Effector memory CD8-positive, alpha-beta T cell (primary cell): Measurements from ENCODE around the gene XXYLT1.
"Not testable (repeated sequence)": the region's sequence is repeated elsewhere in the genome, so short reads cannot be mapped to it uniquely, and the experiment has no call there.

ENCODE experiments used
- ATAC-seq: fragments of 150-1000 bp; cut with Tn5 transposase; replicated peaks from 2 replicates; pipeline ENCODE4 v1.10.0; 2021; ENCODE audit warnings: mild to moderate bottlenecking, moderate library complexity
- DNase-seq, 3 experiments: peaks; one replicate each; pipeline ENCODE4 v3.0.0; 2021
- H3K27ac Mint-ChIP-seq, 2 donors: one replicate each; pipeline ENCODE4 v1.8.0; 2022; ENCODE audit warnings: mild to moderate bottlenecking in 2 of 2, mixed read lengths in 2 of 2, moderate library complexity in 2 of 2
- H3K27me3 Mint-ChIP-seq, 2 donors: one replicate each; pipeline ENCODE4 v1.8.0; 2022; ENCODE audit warnings: mixed read lengths in 2 of 2
- H3K36me3 Mint-ChIP-seq: one replicate; pipeline ENCODE4 v1.8.0; 2022; ENCODE audit warnings: mild to moderate bottlenecking, moderate library complexity, mixed read lengths; ENCODE audit not compliant: insufficient read depth
- H3K4me1 Mint-ChIP-seq, 2 donors: one replicate each; pipeline ENCODE4 v1.8.0; 2022; ENCODE audit warnings: low read depth in 2 of 2, mixed read lengths in 2 of 2
- H3K4me3 Mint-ChIP-seq, 2 donors: one replicate each; pipeline ENCODE4 v1.8.0; 2022; ENCODE audit warnings: mild to moderate bottlenecking in 2 of 2, mixed read lengths in 2 of 2, moderate library complexity in 2 of 2
- H3K9me3 Mint-ChIP-seq, 2 donors: one replicate each; pipeline ENCODE4 v1.8.0; 2022; ENCODE audit warnings: mixed read lengths in 2 of 2
- total RNA-seq, 9 experiments: gene quantifications; one replicate each; lab custom pipeline; 2026; lab: John Stamatoyannopoulos, UW

The XXYLT1 gene
- total RNA-seq: 6.0 to 17.1 (median 13.5) reads per million in 9 experiments

GRCh38 chr3:195270817-195271409 lies at the start of gene XXYLT1:
XXYLT1 (minus strand) TSS chr3:195271159; CDS start chr3:195271058, 101 bp downstream.
- no peaks in the 10 kb centered on the region for H3K27me3 Mint-ChIP-seq
- peaks cover 17 to 24% of the 10 kb centered on the region in 2 donors for H3K4me1 Mint-ChIP-seq
- H3K9me3 Mint-ChIP-seq: no peaks in the 10 kb centered on the region
- ATAC-seq (peak; percentile 84), DNase-seq (peak; percentile 86 to 88 (median 88))
- H3K27ac Mint-ChIP-seq: peak within 1 kb of the TSS; percentile 17 to 88
- H3K4me3 Mint-ChIP-seq: peak within 1 kb of the TSS; percentile 82 to 84
- peaks cover 15% of the 10 kb centered on the region for H3K36me3 Mint-ChIP-seq

GRCh38 chr3:195319060-195319459 lies 48.1 kb upstream of the XXYLT1 start:
- no peak overlapping the region for H3K4me3 Mint-ChIP-seq
- no peak overlapping the region for H3K27ac Mint-ChIP-seq
- H3K36me3 Mint-ChIP-seq: peaks cover 22% of the 10 kb centered on the region
- no peaks in the 10 kb centered on the region for H3K9me3 Mint-ChIP-seq
- DNase-seq (no peak), ATAC-seq (no peak)
- H3K4me1 Mint-ChIP-seq: peaks cover 5% of the 10 kb centered on the region in 2 donors
- no peaks in the 10 kb centered on the region for H3K27me3 Mint-ChIP-seq

GRCh38 chr3:195312714-195313113 lies 41.8 kb upstream of the XXYLT1 start:
- Mint-ChIP-seq H3K4me3 (no peak overlapping the region), H3K4me1 (no peaks in the 10 kb centered on the region), H3K27me3 (no peaks in the 10 kb centered on the region), H3K36me3 (peaks cover 3% of the 10 kb centered on the region), H3K9me3 (no peaks in the 10 kb centered on the region), H3K27ac (no peak overlapping the region)
- DNase-seq: no peak
- ATAC-seq: no peak

GRCh38 chr3:195307711-195308110 lies 36.8 kb upstream of the XXYLT1 start:
- no peaks in the 10 kb centered on the region for H3K27me3 Mint-ChIP-seq
- no peak for ATAC-seq
- H3K4me3 Mint-ChIP-seq: no peak overlapping the region
- no peak overlapping the region for H3K27ac Mint-ChIP-seq
- peaks cover 22% of the 10 kb centered on the region for H3K36me3 Mint-ChIP-seq
- peaks cover 0 to 7% of the 10 kb centered on the region in 2 donors for H3K4me1 Mint-ChIP-seq
- no peaks in the 10 kb centered on the region for H3K9me3 Mint-ChIP-seq
- DNase-seq: no peak

GRCh38 chr3:195306369-195306768 lies 35.4 kb upstream of the XXYLT1 start:
- no peak overlapping the region for H3K4me3 Mint-ChIP-seq
- no peaks in the 10 kb centered on the region for H3K27me3 Mint-ChIP-seq
- H3K36me3 Mint-ChIP-seq: peaks cover 35% of the 10 kb centered on the region
- DNase-seq (no peak), ATAC-seq (no peak)
- no peak overlapping the region for H3K27ac Mint-ChIP-seq
- no peaks in the 10 kb centered on the region for H3K9me3 Mint-ChIP-seq
- H3K4me1 Mint-ChIP-seq: peaks cover 0 to 10% of the 10 kb centered on the region in 2 donors

GRCh38 chr3:195302431-195302830 lies 31.5 kb upstream of the XXYLT1 start:
- no peak for DNase-seq
- Mint-ChIP-seq H3K27ac (peak overlapping the region; percentile 36 to 79), H3K9me3 (no peaks in the 10 kb centered on the region), H3K4me3 (no peak overlapping the region), H3K4me1 (peaks cover 0 to 10% of the 10 kb centered on the region in 2 donors), H3K27me3 (no peaks in the 10 kb centered on the region), H3K36me3 (peaks cover 59% of the 10 kb centered on the region)
- ATAC-seq: no peak

- H3K4me1 Mint-ChIP-seq: peaks cover 0 to 1% of the 10 kb centered on the region in 2 donors
- H3K27me3 Mint-ChIP-seq: no peaks in the 10 kb centered on the region
- ATAC-seq (no peak), DNase-seq (no peak)
- H3K4me3 Mint-ChIP-seq: no peak overlapping the region
- peak overlapping the region; percentile 9 to 56 for H3K27ac Mint-ChIP-seq
- peaks cover 70% of the 10 kb centered on the region for H3K36me3 Mint-ChIP-seq
- no peaks in the 10 kb centered on the region for H3K9me3 Mint-ChIP-seq
These were observed 26.5 kb upstream of the XXYLT1 start for GRCh38 chr3:195297446-195297845.

- Mint-ChIP-seq H3K4me1 (no peaks in the 10 kb centered on the region), H3K27me3 (no peaks in the 10 kb centered on the region), H3K9me3 (no peaks in the 10 kb centered on the region), H3K4me3 (no peak overlapping the region), H3K27ac (no peak overlapping the region), H3K36me3 (peaks cover 70% of the 10 kb centered on the region)
- no peak for DNase-seq
- ATAC-seq: no peak
These were observed 25.7 kb upstream of the XXYLT1 start for GRCh38 chr3:195296662-195297061.

- no peaks in the 10 kb centered on the region for H3K4me1 Mint-ChIP-seq
- H3K27me3 Mint-ChIP-seq: no peaks in the 10 kb centered on the region
- DNase-seq (no peak), ATAC-seq (no peak)
- H3K27ac Mint-ChIP-seq: no peak overlapping the region
- H3K4me3 Mint-ChIP-seq: no peak overlapping the region
- H3K9me3 Mint-ChIP-seq: no peaks in the 10 kb centered on the region
- H3K36me3 Mint-ChIP-seq: peaks cover 86% of the 10 kb centered on the region
These were observed 20.2 kb upstream of the XXYLT1 start for GRCh38 chr3:195291121-195291520.

- H3K4me3 Mint-ChIP-seq, H3K27ac Mint-ChIP-seq, H3K27me3 Mint-ChIP-seq, DNase-seq, H3K9me3 Mint-ChIP-seq, ATAC-seq, H3K4me1 Mint-ChIP-seq: not testable (repeated sequence)
- H3K36me3 Mint-ChIP-seq: peaks cover 81% of the 10 kb centered on the region
These were observed 19.7 kb upstream of the XXYLT1 start for GRCh38 chr3:195290643-195291042.

GRCh38 chr3:195286115-195286872 lies 15.3 kb upstream of the XXYLT1 start:
- H3K4me3 Mint-ChIP-seq: no peak overlapping the region
- H3K36me3 Mint-ChIP-seq: peaks cover 61% of the 10 kb centered on the region
- DNase-seq (no peak), ATAC-seq (no peak)
- H3K9me3 Mint-ChIP-seq: no peaks in the 10 kb centered on the region
- peaks cover 0 to 2% of the 10 kb centered on the region in 2 donors for H3K4me1 Mint-ChIP-seq
- H3K27me3 Mint-ChIP-seq: no peaks in the 10 kb centered on the region
- H3K27ac Mint-ChIP-seq: peak overlapping the region in 1 of 2 donors; percentile 2

- no peak overlapping the region for H3K4me3 Mint-ChIP-seq
- ATAC-seq (no peak), DNase-seq (no peak)
- H3K27me3 Mint-ChIP-seq: no peaks in the 10 kb centered on the region
- H3K9me3 Mint-ChIP-seq: no peaks in the 10 kb centered on the region
- peaks cover 63% of the 10 kb centered on the region for H3K36me3 Mint-ChIP-seq
- H3K27ac Mint-ChIP-seq: no peak overlapping the region
- H3K4me1 Mint-ChIP-seq: peaks cover 0 to 2% of the 10 kb centered on the region in 2 donors
These were observed 14.4 kb upstream of the XXYLT1 start for GRCh38 chr3:195285372-195285771.

GRCh38 chr3:195284842-195285241 lies 13.9 kb upstream of the XXYLT1 start:
- DNase-seq (no peak), ATAC-seq (no peak)
- Mint-ChIP-seq H3K4me3 (no peak overlapping the region), H3K27me3 (no peaks in the 10 kb centered on the region), H3K36me3 (peaks cover 58% of the 10 kb centered on the region), H3K4me1 (peaks cover 0 to 2% of the 10 kb centered on the region in 2 donors), H3K9me3 (no peaks in the 10 kb centered on the region), H3K27ac (no peak overlapping the region)

GRCh38 chr3:195282961-195283360 lies 12.0 kb upstream of the XXYLT1 start:
- DNase-seq (no peak), ATAC-seq (no peak)
- Mint-ChIP-seq H3K36me3 (peaks cover 56% of the 10 kb centered on the region), H3K4me1 (peaks cover 0 to 2% of the 10 kb centered on the region in 2 donors), H3K4me3 (no peak overlapping the region), H3K9me3 (no peaks in the 10 kb centered on the region), H3K27me3 (no peaks in the 10 kb centered on the region), H3K27ac (peak overlapping the region; percentile 59 to 67)
